Ramos (cell line): ENCODE results near the gene C8G.

Experiments used
- in situ Hi-C: fragments of 300-500 bp; cut with MboI; formaldehyde crosslinking; loops from one replicate; pipeline ENCODE4 v1.14.3; 2022; ENCODE audit warnings: low sequenced_read_pairs; ENCODE audit not compliant: unreplicated experiment

The C8G gene

GRCh38 chr9:136995772-136996311 is 50.8 kb downstream of the C8G start:
- in situ Hi-C loops = no loop called here
